Measurements from ENCODE around the gene KAT2A.

DNA sequence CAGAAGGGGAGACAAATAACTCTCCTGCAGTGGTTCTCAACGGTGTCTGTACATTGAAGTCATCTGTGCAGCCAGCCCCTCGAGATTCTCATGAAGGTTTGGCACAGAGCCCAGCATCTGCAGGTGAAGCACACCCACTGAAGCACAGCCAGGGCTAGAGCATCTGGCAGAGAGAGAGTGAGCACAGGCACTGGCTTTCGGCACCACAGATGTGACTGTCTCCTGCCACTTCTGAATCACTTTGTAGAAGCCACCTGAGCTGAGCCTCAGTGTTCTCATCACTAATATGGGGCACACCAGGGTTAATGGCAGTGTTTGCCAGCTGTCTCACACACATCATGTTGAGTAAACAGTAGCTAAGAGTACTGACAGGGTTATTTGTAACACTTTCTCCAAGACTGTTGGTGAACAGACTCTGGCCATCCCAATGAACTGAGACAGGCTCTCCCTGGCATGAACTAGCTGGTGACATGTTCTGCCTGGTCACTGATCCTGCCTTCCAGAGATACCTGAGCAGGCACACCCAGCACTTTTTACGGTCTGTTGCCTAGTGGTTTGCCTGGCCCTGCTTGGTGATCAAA, 12.4 kb upstream of the KAT2A start:
- TF ChIP-seq TAF1 (IDR thresholded peaks at IDR 0.05; ENCODE audit: borderline replicate concordance, insufficient read depth, low read length) (no peak), POLR2AphosphoS5 (IDR thresholded peaks at IDR 0.05; ENCODE audit: low read depth, low read length) (no peak), SIN3A (IDR thresholded peaks at IDR 0.05; ENCODE audit: borderline replicate concordance, insufficient read depth, low read length) (no peak), FOXP2 (optimal IDR thresholded peaks at IDR 0.05; ENCODE audit: borderline replicate concordance, extremely low read depth, extremely low read length, insufficient read depth) (no peak)
- TF ChIP-seq, protein P1, sequence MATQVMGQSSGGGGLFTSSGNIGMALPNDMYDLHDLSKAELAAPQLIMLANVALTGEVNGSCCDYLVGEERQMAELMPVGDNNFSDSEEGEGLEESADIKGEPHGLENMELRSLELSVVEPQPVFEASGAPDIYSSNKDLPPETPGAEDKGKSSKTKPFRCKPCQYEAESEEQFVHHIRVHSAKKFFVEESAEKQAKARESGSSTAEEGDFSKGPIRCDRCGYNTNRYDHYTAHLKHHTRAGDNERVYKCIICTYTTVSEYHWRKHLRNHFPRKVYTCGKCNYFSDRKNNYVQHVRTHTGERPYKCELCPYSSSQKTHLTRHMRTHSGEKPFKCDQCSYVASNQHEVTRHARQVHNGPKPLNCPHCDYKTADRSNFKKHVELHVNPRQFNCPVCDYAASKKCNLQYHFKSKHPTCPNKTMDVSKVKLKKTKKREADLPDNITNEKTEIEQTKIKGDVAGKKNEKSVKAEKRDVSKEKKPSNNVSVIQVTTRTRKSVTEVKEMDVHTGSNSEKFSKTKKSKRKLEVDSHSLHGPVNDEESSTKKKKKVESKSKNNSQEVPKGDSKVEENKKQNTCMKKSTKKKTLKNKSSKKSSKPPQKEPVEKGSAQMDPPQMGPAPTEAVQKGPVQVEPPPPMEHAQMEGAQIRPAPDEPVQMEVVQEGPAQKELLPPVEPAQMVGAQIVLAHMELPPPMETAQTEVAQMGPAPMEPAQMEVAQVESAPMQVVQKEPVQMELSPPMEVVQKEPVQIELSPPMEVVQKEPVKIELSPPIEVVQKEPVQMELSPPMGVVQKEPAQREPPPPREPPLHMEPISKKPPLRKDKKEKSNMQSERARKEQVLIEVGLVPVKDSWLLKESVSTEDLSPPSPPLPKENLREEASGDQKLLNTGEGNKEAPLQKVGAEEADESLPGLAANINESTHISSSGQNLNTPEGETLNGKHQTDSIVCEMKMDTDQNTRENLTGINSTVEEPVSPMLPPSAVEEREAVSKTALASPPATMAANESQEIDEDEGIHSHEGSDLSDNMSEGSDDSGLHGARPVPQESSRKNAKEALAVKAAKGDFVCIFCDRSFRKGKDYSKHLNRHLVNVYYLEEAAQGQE (IDR thresholded peaks at IDR 0.05; ENCODE audit: insufficient read depth in 1 of 2, low read depth in 2 of 2, low read length in 2 of 2): no peak
